GM18858 (cell line): ENCODE measurements around the gene CYTH4.

Experiments
- ATAC-seq: cut with Tn5 transposase; IDR thresholded peaks from one replicate; pipeline ENCODE4 v1.9.1; 2021; ENCODE audit not compliant: unreplicated experiment

The CYTH4 gene

DNA sequence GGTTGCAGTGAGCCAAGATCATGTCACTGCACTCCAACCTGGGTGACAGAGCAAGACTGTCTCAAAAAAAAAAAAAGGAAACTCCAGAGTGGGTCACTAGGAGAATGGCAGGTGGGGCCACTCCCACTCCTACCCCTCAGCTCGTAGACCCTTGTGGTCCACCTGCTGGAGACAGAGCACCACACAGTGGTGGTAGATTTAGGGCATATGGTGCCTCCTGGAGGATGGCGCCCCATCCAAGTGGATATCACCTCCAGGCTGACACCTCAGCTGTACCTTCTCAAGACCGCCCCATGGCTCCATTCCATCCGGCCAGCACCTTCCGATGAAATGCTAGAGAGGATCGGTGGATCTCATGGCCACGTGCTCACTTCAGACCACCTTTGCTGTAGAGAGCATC is 6.2 kb downstream of the CYTH4 start:
- ATAC-seq: no peak

DNA sequence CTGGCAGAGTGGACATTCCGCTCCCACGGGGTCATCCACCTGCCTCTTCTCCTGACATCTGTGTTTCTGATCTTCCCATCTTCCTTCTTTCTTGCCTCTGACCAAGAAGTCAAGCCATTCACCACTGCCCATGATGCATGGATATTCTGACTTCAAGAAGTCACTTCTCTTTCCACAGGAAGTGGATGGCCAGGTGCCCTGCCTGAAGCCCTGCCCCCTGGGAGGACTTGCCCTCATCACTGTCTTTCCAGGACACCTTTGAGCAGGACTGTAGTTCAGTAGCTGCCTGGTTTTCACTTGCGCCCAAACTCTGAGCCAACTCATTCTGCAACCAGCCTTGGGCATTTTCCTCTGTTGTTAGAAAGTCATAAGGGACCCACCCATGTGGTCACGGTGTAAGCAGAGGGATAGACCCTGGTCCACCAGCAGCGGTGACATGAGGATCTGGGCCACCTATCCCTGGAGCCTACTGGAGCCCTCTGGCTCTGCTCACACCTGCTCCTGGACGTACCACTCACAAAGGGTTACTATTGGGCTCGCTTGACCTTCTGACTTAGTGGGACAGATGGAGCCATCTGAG is 6.9 kb downstream of the CYTH4 start:
- ATAC-seq: no peak

DNA sequence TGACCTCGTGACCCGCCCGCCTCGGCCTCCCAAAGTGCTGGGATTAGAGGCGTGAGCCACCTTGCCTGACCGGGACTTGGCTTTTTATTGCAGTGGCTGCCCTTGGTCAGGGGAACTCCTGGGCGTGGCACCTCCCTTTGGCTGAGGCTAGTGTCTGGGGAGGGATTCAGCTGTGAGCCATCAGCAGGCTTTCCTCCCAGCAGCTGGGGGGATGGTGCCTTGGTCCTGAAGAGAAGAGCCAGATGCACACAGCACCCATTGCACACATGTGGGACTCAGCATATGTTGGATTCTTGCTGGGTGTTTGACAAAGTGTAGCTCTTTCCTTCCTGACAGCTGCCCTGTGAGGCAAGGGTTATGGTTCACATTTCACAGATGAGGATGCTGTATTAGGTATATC is 8.4 kb downstream of the CYTH4 start:
- no peak for ATAC-seq

DNA sequence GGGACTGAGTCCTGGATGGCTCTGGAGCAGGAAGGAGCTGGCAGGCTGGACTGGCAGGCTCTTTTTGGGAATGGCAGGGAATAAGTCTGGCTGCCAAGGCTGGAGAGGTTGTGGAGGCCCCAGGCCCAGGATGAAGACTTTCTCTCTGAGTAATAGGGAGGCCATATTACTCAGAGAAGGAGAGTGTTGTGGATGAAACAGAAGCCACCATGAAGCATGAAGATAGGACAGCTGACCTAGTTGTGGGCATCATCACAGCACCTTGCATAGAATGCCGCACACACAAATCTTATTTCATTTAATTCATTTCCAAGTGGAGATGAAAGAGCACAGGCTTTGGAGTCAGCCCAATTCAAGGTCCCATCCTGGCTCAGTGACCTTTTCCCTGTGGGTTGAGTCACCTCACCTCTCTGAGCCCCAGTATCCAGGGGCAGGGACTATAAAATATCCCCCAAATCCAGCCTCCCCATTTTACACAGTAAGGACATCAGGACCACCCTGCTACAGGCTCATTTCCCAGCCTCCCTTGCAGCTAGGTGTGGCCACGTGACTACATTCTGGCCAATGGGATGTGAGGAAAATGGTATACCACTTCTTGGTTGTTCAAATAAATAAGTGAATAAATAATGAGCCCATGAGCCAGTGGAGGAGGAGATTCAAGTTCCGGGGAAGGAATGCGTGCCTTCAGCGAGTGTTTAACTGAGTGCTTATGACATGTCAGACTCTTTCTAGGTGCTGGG is 9.4 kb downstream of the CYTH4 start:
- no peak for ATAC-seq

DNA sequence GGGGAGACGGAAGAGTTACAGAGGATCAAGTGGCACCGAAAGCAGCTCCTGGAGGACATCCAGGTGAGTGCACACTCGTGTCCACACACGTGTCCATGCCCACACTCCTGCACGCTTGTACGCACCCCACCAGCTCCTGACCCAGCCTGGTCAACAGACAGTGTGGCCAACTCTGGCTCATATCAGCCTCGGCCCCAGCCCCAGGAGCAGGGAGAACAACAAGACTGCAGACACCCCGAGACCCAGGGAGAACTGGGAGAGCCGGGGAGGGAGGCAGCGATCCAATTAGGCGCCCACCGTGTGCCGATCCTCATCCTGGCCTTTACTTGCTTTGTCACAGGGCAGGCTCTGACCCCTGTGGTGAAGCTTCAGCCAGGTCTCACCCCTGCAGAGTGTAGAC is 10.3 kb downstream of the CYTH4 start:
- no peak for ATAC-seq

DNA sequence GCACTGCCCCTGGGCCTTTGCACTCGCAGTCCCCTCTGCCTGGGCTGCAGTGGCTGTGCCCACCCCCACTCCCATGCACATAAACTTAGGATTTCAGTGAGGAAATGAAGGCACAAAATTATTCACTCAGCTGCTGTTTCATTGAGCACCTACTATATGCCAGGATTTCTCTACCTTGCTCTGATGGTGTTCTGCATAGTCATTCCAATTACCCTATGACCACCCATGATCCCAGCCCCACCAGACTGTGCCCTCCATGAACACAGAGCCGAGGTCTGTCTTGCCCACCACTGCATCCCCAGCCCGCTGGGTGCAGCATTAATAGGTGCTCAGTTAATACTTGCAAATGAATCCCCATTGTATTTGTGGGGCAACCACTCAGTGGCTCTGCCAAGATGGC is 10.9 kb downstream of the CYTH4 start:
- no peak for ATAC-seq

DNA sequence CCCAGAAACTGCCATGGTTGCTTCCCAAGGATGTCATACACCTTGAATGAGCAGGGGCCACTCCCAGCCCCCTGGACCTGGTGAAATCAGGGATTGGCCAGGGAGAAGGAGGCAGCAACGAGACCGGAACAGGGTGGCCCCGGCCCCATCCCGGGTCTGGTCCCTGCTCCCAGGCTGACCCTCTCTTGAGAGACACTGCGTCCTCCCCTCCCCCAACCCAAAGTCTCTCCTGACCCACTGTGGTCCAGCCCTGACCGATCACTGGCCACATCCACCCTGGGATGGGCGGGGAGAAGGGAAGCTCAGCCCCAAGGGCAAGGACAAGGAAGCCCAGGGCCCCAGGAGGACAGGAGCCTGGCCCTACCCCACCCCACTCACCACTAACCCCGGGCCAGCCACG is 12.4 kb downstream of the CYTH4 start:
- ATAC-seq: no peak

DNA sequence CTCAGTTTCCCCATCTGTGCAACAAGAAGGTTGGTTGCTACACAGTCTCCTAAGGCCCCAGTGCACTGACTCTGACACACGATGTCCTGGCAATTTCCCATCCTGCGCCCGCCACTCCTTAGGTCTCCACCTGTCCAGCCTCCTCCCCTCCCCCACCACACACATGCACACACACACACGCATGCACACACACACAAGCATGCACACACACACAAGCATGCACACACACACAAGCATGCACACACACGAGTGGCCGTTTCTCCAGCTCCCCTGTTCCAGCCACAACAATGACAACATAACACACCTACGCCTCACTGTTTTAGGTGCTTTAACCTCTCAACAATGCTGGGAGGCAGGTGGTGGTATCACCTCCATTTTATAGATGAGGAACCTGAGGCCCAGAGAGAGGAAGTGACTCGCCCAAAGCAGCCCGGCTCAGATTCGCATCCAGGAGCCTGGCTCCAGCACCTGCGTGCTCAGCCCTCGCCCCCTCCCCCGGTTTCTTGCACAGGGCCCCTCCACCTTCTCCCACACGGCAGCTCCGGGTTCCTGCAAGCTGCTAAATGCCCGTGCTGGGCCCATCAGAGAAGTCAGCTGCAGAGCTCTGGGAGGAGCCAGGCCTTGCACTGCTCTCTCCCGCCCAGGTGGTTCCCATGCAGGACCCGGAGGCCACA is 13.0 kb downstream of the CYTH4 start:
- ATAC-seq: no peak

DNA sequence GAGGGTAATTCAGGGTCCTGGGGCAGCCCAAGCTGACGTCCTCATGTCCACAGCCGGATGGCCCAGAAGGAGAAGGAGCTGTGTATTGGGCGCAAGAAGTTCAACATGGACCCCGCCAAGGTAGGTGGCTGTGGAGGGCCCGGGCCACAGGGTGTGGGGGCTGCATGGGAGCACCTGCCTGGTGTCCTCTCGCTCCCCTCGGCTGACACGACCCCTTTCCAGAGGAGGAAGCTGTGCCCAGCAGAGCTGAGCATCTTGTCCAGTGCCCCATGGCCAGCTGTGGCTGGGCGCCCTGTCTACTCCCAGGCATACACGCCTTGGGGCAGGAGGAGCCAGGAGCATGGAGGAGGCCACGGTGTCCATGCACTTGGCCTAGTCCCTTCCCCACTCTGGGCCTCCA is 13.6 kb downstream of the CYTH4 start:
- no peak for ATAC-seq

DNA sequence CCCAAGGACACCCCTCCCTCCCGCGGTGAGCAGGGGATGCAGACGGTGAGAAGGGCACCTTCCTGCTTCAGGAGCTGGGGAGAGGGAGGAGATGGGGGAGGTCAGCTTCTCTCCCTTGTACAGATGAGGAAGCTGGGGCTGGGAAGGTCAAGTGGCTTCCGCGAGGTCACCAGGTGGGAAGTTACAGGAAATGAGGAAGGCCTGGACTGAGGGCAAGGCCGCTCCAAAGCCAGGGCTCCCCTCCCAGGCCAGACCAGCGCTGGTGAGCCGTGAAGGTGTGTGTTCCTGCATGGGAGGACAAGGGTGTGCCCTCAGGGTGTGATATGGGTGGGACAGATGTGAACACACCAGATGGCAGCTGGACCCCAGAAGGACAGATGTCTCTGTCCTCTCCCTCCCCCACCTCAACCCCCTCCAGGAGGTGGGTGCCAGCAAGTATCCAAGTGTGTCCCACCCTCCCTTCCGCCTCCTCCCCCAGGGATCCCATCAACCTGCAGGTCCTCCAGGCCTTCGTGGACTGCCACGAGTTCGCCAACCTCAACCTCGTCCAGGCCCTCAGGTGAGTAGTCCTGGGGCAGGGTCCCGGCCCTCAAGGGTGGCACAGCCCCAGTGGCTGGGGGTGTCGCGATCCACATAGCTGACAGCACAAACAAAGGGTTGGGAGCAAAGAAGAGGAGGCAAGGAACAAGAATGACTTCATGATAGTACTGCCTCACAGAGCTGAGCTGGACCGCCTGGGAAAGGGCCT is 16.6 kb downstream of the CYTH4 start:
- no peak for ATAC-seq

DNA sequence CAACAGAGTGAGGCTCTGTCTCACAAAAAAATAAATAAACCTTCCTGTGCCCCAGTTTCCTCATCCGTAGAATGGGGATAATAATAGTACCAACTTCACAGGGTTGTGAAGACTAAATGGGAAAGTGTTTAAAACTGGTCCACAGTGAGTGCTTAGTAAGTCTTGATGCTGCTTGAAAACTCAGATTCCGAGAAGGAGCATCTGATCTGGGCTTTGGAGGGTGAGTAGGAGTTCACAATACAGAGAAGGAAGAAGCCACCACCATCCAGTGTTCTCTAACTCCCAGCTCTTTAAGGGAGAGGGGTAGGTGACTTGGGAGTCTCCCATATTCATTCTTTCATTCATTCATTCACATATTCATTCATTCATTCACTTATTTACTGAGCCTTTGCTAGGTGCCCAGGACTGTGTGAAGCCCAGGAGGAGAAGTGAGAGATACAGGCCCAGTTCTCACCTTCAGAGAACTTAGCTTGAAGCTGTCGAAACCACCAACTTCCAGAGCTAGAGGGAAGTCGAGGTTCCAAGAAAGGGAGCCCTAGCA is 17.7 kb downstream of the CYTH4 start:
- no peak for ATAC-seq

DNA sequence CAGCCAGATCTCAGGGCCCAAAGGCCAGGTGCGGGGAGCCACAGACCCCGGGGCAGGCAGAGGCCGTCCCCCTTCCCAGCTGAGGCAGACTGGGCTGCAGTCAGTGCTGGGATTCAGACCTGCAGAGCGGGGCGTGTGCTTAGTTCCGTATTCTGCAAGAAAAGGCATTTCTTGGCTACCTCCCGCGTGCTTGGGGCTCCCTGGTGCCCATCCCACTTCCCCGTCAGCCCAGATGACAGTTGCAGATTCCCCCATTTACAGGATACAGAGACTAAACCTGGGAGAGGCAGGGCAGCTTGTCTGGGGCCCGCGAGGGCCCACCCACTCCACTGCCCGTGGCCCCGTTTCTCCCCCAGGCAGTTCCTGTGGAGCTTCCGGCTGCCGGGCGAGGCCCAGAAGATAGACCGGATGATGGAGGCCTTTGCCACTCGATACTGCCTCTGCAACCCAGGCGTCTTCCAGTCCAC is 18.3 kb downstream of the CYTH4 start:
- ATAC-seq: no peak

DNA sequence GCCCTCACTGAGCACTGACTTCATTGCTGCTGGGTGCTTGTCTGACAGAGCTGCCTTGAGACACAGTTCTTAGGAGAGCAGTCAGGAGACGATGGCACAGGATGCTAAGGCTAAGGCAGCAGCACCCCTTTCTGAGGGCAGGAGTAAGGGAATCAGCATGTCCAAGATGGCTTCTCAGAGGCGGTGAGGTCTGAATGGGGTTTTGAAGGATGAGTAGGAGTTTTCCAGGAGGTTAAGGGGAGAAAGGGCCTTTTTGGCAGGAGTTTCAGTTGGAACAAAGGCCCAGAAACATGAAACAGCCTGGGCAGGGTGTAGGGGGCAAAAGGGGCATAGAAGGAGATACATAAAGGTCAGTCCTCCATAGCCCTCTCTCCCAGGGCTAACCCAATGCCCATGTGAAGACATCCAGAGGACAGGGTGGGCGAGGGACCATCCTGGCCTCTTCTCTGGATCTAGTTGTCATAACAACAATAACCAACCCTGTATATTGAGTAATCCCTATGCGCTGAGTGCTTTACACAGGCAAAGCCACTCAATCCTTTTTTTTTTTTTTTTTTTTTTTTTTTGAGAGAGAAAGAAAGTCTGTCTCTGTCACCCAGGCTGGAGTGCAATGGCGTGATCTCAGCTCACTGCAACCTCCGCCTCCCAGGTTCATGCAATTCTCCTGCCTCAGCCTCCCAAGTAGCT is 19.0 kb downstream of the CYTH4 start:
- ATAC-seq: no peak

DNA sequence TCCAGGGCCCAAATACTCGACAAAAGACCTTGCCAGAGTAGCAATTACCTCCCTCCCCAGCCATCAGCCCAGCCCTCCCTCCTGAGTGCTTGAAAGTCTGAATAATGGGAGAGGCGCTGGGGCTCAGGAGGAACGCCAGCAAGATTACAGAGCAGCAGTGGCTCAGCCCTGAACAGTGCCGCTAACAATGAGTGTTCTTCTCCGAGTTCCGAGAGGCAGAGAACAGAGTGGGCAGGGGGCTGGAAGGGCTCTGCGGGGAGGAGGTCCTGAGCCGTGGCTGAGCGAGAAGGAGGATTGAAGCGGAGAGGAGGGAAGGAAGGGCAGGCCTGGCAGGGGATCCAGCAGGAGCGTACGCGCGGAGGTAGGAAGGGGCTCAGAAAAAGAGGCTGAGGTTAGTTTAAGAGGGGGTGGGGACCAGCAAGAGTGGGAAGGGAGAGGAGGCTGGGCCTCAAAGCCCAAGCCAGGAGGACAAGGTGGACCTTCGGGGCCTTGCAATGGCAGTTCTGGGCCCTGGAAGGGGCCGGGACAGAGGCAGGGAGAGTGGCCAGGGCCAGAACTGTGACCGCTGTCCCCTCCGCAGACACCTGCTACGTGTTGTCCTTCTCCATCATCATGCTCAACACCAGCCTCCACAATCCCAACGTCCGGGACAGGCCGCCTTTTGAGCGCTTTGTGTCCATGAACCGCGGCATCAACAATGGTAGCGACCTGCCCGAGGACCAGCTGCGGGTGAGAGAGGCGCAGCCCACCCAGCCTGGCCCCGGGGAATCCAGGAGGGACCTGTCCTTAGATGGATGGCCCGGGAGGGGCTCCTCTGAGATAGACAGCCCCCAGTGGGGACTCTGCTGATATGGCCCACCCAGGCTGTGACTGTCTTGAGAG is 20.6 kb downstream of the CYTH4 start:
- ATAC-seq: no peak

DNA sequence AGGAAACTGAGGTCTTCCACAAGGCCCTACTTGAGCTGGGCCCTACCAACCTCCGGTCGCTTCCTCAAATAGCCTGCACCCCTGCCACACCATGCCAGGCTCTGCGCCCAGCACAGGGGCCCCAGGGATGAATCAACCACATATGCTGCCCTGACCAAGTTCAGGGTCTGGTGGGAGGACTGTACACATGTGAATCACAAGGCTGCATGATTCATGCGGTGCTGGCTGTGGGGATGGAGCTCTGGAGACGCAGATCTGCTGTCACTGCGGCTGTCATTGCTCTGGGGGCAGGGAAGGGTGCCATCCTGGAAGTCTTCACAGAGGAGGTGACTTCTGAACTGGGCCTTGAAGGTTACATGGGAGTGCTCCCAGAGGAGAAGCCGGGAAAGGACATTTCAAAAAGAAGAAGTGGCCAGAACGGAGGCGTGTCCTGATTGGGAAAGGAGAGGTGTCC is 21.5 kb downstream of the CYTH4 start:
- no peak for ATAC-seq

DNA sequence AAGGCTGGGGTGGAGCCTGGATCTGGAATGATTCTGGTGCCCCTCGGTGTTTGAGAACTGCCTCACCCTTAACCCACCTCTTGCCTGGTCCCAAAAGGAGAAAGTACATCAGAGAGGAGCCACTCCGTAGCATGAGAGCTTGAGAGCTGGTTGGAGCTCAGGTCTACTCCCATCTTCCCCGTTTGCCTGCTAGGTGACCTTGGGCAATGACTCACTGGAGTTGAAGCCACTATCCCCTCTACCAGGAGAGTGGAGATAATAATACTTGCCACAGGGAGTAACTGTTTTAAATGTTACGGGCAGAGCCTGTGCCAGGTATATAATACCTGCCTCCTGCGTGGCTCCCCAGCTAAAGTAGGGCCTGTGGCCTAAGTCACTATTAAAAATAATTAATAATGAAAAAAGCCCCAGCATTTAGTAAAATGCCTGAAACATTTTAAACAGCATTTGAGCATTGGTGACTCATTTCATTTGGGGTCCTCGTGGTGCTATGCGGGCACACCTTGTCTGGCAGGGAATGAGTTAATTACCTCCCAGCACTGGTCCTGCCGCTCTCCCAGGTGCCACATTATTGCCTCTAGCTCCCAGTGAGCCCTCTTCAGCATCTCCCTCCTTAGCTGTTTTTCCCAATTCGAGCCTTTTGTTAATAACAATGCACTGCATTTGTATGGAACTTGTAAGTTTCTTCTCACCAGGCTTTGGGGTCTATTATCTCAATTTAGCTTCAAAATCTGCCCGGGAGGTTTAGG is 22.5 kb downstream of the CYTH4 start:
- ATAC-seq: no peak

DNA sequence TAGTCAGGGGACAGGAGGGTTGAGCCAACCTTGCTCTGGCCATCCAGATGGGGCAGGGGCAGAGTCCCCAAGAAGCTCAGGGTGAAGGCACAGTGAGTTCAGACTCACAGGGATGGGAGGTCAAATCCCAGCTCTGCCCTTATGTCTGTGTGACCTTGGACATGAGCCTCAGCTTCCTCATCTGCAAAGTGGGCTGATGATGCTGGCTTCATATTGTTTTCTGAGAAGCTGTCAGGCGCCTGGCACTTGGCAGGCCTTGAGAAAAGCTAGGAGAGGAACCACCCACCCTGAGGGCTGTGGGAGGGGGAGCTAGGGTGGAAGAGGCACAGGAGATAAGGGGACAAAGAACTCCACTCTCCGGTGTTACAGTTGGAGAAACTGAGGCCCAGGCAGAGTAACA is 23.6 kb downstream of the CYTH4 start:
- ATAC-seq: no peak

DNA sequence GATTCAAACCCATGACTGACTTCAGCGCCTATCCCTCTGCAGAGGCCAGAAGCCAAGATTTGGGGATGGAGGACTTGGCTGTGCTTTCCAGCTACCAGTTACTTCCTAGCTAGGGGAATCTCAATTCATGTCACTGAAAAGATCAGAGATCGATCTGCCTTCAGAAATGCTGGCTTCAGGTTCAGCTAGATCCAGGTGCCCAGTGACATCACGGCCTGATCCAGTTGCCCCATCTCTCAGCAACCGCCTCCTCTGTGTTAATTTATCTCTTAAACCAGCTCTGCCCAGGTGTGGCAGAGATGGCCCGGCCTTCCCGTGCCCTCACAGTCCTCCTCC is 24.2 kb downstream of the CYTH4 start:
- ATAC-seq: no peak
